SK-N-SH (cell line): ENCODE results near the gene LRP2BP.

Experiments
- CTCF ChIP-seq: fragments of 200-600 bp; sonication (generic); IDR thresholded peaks from 2 replicates; pipeline ENCODE4 v1.6.1; 2017; ENCODE audit warnings: antibody characterized with exemption, mild to moderate bottlenecking, moderate library complexity
- RCOR1 ChIP-seq: fragments of 150-350 bp; IDR thresholded peaks from 2 replicates; pipeline ENCODE4 v1.6.1; 2017; ENCODE audit warnings: antibody characterized with exemption, low read length
- TAF1 ChIP-seq: IDR thresholded peaks from 2 replicates; pipeline ENCODE4 v1.6.1; 2012; ENCODE audit warnings: low read depth, mild to moderate bottlenecking, low read length, moderate library complexity, borderline replicate concordance

GRCh38 chr4:185408432-185408831 is 12.7 kb upstream of the LRP2BP start:
- no peak for TF ChIP-seq RCOR1
- TF ChIP-seq TAF1 = no peak
- TF ChIP-seq CTCF = no peak
